Loucy (cell line): ENCODE data around the gene SEC61B.

Source experiments
- H2AFZ ChIP-seq: fragments of 200-600 bp; sonication (generic); 2 replicates; pipeline ENCODE4 v1.6.0; 2016; ENCODE audit warnings: antibody characterized with exemption, mild to moderate bottlenecking, low read length, moderate library complexity
- H3F3A ChIP-seq: fragments of 200-600 bp; 2 replicates; pipeline ENCODE4 v1.6.0; 2016; ENCODE audit warnings: antibody characterized with exemption, low read depth, mild to moderate bottlenecking
- H3K27me3 ChIP-seq: fragments of 200-600 bp; sonication (generic); 2 replicates; pipeline ENCODE4 v1.6.1; 2014; ENCODE audit warnings: low read length, mild to moderate bottlenecking; ENCODE audit not compliant: insufficient read depth, poor library complexity, severe bottlenecking
- H3K36me3 ChIP-seq: fragments of 200-600 bp; sonication (generic); 2 replicates; pipeline ENCODE4 v1.6.1; 2016; ENCODE audit warnings: low read length; ENCODE audit not compliant: insufficient read depth
- H3K4me1 ChIP-seq: fragments of 200-600 bp; sonication (generic); 2 replicates; pipeline ENCODE4 v1.5.1; 2014; ENCODE audit warnings: low read length, mild to moderate bottlenecking; ENCODE audit not compliant: insufficient read depth, poor library complexity, severe bottlenecking
- H3K4me2 ChIP-seq: fragments of 200-600 bp; sonication (generic); 2 replicates; pipeline ENCODE4 v1.6.0; 2014; ENCODE audit warnings: antibody characterized with exemption, low read length, low read depth, mild to moderate bottlenecking; ENCODE audit not compliant: poor library complexity, severe bottlenecking
- H3K4me3 ChIP-seq: fragments of 200-600 bp; sonication (generic); 2 replicates; pipeline ENCODE4 v1.5.1; 2014; ENCODE audit warnings: low read length, mild to moderate bottlenecking, mixed read lengths; ENCODE audit not compliant: poor library complexity, severe bottlenecking
- H3K79me2 ChIP-seq: fragments of 200-600 bp; sonication (generic); 2 replicates; pipeline ENCODE4 v1.6.1; 2014; ENCODE audit warnings: low read length; ENCODE audit not compliant: insufficient read depth
- H3K9ac ChIP-seq: fragments of 200-600 bp; sonication (generic); 2 replicates; pipeline ENCODE4 v1.6.0; 2014; ENCODE audit warnings: mild to moderate bottlenecking, low read depth, low read length, moderate library complexity; ENCODE audit not compliant: poor library complexity, severe bottlenecking
- H3K9me2 ChIP-seq: fragments of 200-600 bp; sonication (generic); replicated peaks from 2 replicates; pipeline ENCODE4 v1.6.1; 2016; ENCODE audit warnings: low read depth, low read length, mixed read lengths
- H3K9me3 ChIP-seq: fragments of 200-600 bp; sonication (generic); 2 replicates; pipeline ENCODE4 v1.6.1; 2014; ENCODE audit warnings: mild to moderate bottlenecking, antibody characterized with exemption, low read length, low read depth; ENCODE audit not compliant: insufficient read depth
- H4K20me1 ChIP-seq: fragments of 200-600 bp; sonication (generic); 2 replicates; pipeline ENCODE4 v1.6.0; 2014; ENCODE audit warnings: antibody characterized with exemption, low read length, mild to moderate bottlenecking; ENCODE audit not compliant: insufficient read depth, poor library complexity, severe bottlenecking
- EZH2phosphoT487 ChIP-seq: fragments of 200-600 bp; IDR thresholded peaks from 2 replicates; pipeline ENCODE4 v1.6.1; 2018; ENCODE audit warnings: antibody characterized with exemption, mild to moderate bottlenecking, moderate library complexity, borderline replicate concordance
- TF ChIP-seq, protein P1 (sequence below): fragments of 200-600 bp; sonication (generic); conservative IDR thresholded peaks from 2 replicates; pipeline ENCODE4 v1.5.1; 2014; ENCODE audit warnings: mild to moderate bottlenecking, antibody characterized with exemption, low read length

The SEC61B gene

GRCh38 chr9:99251157-99251556 is 29.1 kb downstream of the SEC61B start:
- Histone ChIP-seq H3K4me1 (peaks cover 4% of the 10 kb centered on the region), H3K4me3 (no peak overlapping the region), H4K20me1 (no peaks in the 10 kb centered on the region), H3K27me3 (no peaks in the 10 kb centered on the region), H3K9ac (no peak overlapping the region), H2AFZ (no peak overlapping the region), H3K4me2 (no peak overlapping the region), H3K9me3 (no peaks in the 10 kb centered on the region), H3K36me3 (no peaks in the 10 kb centered on the region), H3K9me2 (no peaks in the 10 kb centered on the region), H3K79me2 (no peaks in the 10 kb centered on the region), H3F3A (no peaks in the 10 kb centered on the region)
- TF ChIP-seq, protein P1, sequence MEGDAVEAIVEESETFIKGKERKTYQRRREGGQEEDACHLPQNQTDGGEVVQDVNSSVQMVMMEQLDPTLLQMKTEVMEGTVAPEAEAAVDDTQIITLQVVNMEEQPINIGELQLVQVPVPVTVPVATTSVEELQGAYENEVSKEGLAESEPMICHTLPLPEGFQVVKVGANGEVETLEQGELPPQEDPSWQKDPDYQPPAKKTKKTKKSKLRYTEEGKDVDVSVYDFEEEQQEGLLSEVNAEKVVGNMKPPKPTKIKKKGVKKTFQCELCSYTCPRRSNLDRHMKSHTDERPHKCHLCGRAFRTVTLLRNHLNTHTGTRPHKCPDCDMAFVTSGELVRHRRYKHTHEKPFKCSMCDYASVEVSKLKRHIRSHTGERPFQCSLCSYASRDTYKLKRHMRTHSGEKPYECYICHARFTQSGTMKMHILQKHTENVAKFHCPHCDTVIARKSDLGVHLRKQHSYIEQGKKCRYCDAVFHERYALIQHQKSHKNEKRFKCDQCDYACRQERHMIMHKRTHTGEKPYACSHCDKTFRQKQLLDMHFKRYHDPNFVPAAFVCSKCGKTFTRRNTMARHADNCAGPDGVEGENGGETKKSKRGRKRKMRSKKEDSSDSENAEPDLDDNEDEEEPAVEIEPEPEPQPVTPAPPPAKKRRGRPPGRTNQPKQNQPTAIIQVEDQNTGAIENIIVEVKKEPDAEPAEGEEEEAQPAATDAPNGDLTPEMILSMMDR, result no peak
- TF ChIP-seq EZH2phosphoT487, result no peak

- Histone ChIP-seq H3K79me2 (no peaks in the 10 kb centered on the region), H3K9ac (no peak overlapping the region), H3K4me3 (no peak overlapping the region), H3K9me2 (no peaks in the 10 kb centered on the region), H4K20me1 (no peaks in the 10 kb centered on the region), H3K4me1 (peaks cover 4% of the 10 kb centered on the region), H3K9me3 (no peaks in the 10 kb centered on the region), H3K27me3 (no peaks in the 10 kb centered on the region), H2AFZ (no peak overlapping the region), H3K36me3 (no peaks in the 10 kb centered on the region), H3F3A (no peaks in the 10 kb centered on the region), H3K4me2 (peak overlapping the region; percentile 26)
- no peak for TF ChIP-seq EZH2phosphoT487
- TF ChIP-seq, protein P1, result no peak
Measured at GRCh38 chr9:99253134-99253533, 31.1 kb downstream of the SEC61B start.

GRCh38 chr9:99253772-99254431 is 31.8 kb downstream of the SEC61B start:
- Histone ChIP-seq H3K79me2 (no peaks in the 10 kb centered on the region), H3K4me1 (peaks cover 4% of the 10 kb centered on the region), H3K9me3 (no peaks in the 10 kb centered on the region), H3K9ac (no peak overlapping the region), H4K20me1 (no peaks in the 10 kb centered on the region), H2AFZ (no peak overlapping the region), H3K4me3 (no peak overlapping the region), H3K36me3 (no peaks in the 10 kb centered on the region), H3K9me2 (no peaks in the 10 kb centered on the region), H3K27me3 (no peaks in the 10 kb centered on the region), H3F3A (no peaks in the 10 kb centered on the region), H3K4me2 (peak overlapping the region; percentile 26)
- TF ChIP-seq EZH2phosphoT487, result no peak
- TF ChIP-seq, protein P1, result no peak
